GM10266 (cell line): Measurements from ENCODE around the gene CDYL.

ENCODE experiments used
- DNase-seq: peaks from one replicate; pipeline ENCODE4 v3.0.0; 2012; ENCODE audit errors: extremely low spot score
- CTCF ChIP-seq: IDR thresholded peaks from 2 replicates; pipeline ENCODE4 v1.5.1; 2012; ENCODE audit warnings: mild to moderate bottlenecking, low read depth; ENCODE audit not compliant: control insufficient read depth, insufficient read depth; ENCODE audit errors: missing control alignments

The CDYL gene

GRCh38 chr6:4916954-4917561 lies 140.9 kb downstream of the CDYL start:
- no peak for TF ChIP-seq CTCF
- no peak for DNase-seq

- no peak for DNase-seq
- no peak for TF ChIP-seq CTCF
Measured at GRCh38 chr6:4920914-4921410, 144.8 kb downstream of the CDYL start.

- DNase-seq: no peak
- no peak for TF ChIP-seq CTCF
Measured at GRCh38 chr6:4922488-4923037, 146.4 kb downstream of the CDYL start.

GRCh38 chr6:4923081-4923480 lies 146.9 kb downstream of the CDYL start:
- no peak for TF ChIP-seq CTCF
- DNase-seq: no peak

GRCh38 chr6:4924661-4925271 lies 148.6 kb downstream of the CDYL start:
- no peak for DNase-seq
- TF ChIP-seq CTCF: no peak

GRCh38 chr6:4925580-4925979 lies 149.4 kb downstream of the CDYL start:
- no peak for DNase-seq
- TF ChIP-seq CTCF: no peak

- DNase-seq: no peak
- TF ChIP-seq CTCF: no peak
Measured at GRCh38 chr6:4928426-4928825, 152.2 kb downstream of the CDYL start.
